Mesenchymal stem cell (in vitro differentiated cells and primary cell): ENCODE data around the gene PRCD.
"Not testable (repeated sequence)": the region's sequence is repeated elsewhere in the genome, so short reads cannot be mapped to it uniquely, and the experiment has no call there.

Experiments
- DNase-seq: peaks from one replicate; pipeline ENCODE4 v3.0.0-alpha.2; 2013
- H2AFZ ChIP-seq: one replicate; pipeline ENCODE4 v1.6.1; 2013; ENCODE audit warnings: low read depth, mild to moderate bottlenecking, control low read depth, inconsistent platforms, low read length, moderate library complexity
- H2AK5ac ChIP-seq: 2 replicates; pipeline ENCODE4 v1.6.1; 2013; ENCODE audit warnings: low read length, moderate library complexity, mild to moderate bottlenecking, inconsistent platforms; ENCODE audit not compliant: severe bottlenecking
- H2BK120ac ChIP-seq: one replicate; pipeline ENCODE4 v1.6.1; 2013; ENCODE audit warnings: low read depth, mild to moderate bottlenecking, inconsistent platforms, low read length, moderate library complexity
- H2BK12ac ChIP-seq, 2 experiments: one replicate each; pipeline ENCODE4 v1.6.1; 2013; ENCODE audit warnings: inconsistent platforms in 2 of 2, low read length in 2 of 2, mild to moderate bottlenecking in 2 of 2, moderate library complexity in 2 of 2, control low read depth in 1 of 2
- H2BK15ac ChIP-seq: one replicate; pipeline ENCODE4 v1.6.1; 2013; ENCODE audit warnings: mild to moderate bottlenecking, low read depth, inconsistent platforms; ENCODE audit not compliant: poor library complexity, severe bottlenecking
- H2BK5ac ChIP-seq: 2 replicates; pipeline ENCODE4 v1.6.1; 2013; ENCODE audit warnings: low read depth, mild to moderate bottlenecking, low read length, control low read depth, inconsistent platforms; ENCODE audit not compliant: poor library complexity, severe bottlenecking
- H3K14ac ChIP-seq, 2 experiments: one replicate each; pipeline ENCODE4 v1.6.1; 2013; ENCODE audit warnings: inconsistent platforms in 2 of 2, low read length in 2 of 2, control low read depth in 1 of 2, mild to moderate bottlenecking in 1 of 2, moderate library complexity in 1 of 2
- H3K18ac ChIP-seq, 2 experiments: one replicate each; pipeline ENCODE4 v1.6.1; 2013; ENCODE audit warnings: inconsistent platforms in 2 of 2, low read length in 2 of 2, control low read depth in 1 of 2, low read depth in 1 of 2, mild to moderate bottlenecking in 1 of 2
- H3K23ac ChIP-seq, 2 experiments: one replicate each; pipeline ENCODE4 v1.6.1; 2013; ENCODE audit warnings: inconsistent platforms in 2 of 2, low read length in 2 of 2, mild to moderate bottlenecking in 2 of 2, moderate library complexity in 2 of 2, control low read depth in 1 of 2
- H3K27ac ChIP-seq: 2 replicates; pipeline ENCODE4 v1.5.1; 2013; ENCODE audit warnings: mild to moderate bottlenecking, moderate library complexity, low read length, control low read depth, inconsistent platforms; ENCODE audit not compliant: poor library complexity, severe bottlenecking
- H3K27me3 ChIP-seq, 2 experiments: 2 replicates each; pipeline versions ENCODE4 v1.6.1 to v1.7.0; 2013; ENCODE audit warnings: low read length in 2 of 2, mild to moderate bottlenecking in 2 of 2, moderate library complexity in 2 of 2, control low read depth in 1 of 2, inconsistent platforms in 1 of 2; ENCODE audit not compliant: control insufficient read depth in 1 of 2, insufficient read depth in 1 of 2
- H3K36me3 ChIP-seq, 2 experiments: 2 replicates each; pipeline versions ENCODE4 v1.6.1 to v1.7.0; 2013; ENCODE audit warnings: low read length in 2 of 2, control low read depth in 1 of 2, inconsistent platforms in 1 of 2, low read depth in 1 of 2, mild to moderate bottlenecking in 1 of 2; ENCODE audit not compliant: insufficient read depth in 2 of 2, control insufficient read depth in 1 of 2
- H3K4ac ChIP-seq, 2 experiments: one replicate each; pipeline ENCODE4 v1.6.1; 2013; ENCODE audit warnings: inconsistent platforms in 2 of 2, low read length in 2 of 2, mild to moderate bottlenecking in 2 of 2, moderate library complexity in 2 of 2, control low read depth in 1 of 2, low read depth in 1 of 2
- H3K4me1 ChIP-seq: 2 replicates; pipeline ENCODE4 v1.6.1; 2013; ENCODE audit warnings: low read depth, low read length, control low read depth; ENCODE audit not compliant: control insufficient read depth, insufficient read depth
- H3K4me2 ChIP-seq: 2 replicates; pipeline ENCODE4 v1.6.1; 2013; ENCODE audit warnings: low read length, mild to moderate bottlenecking, inconsistent platforms; ENCODE audit not compliant: poor library complexity, severe bottlenecking
- H3K4me3 ChIP-seq, 2 experiments: 2 replicates each; pipeline versions ENCODE4 v1.5.1 to v1.7.0; 2013; ENCODE audit warnings: low read length in 2 of 2, mild to moderate bottlenecking in 2 of 2, control low read depth in 1 of 2, low read depth in 1 of 2; ENCODE audit not compliant: insufficient read depth in 1 of 2
- H3K79me1 ChIP-seq: replicated peaks from 2 replicates; pipeline ENCODE4 v1.6.1; 2013; ENCODE audit warnings: mild to moderate bottlenecking, control low read depth, low read length, inconsistent platforms; ENCODE audit not compliant: poor library complexity, severe bottlenecking
- H3K9ac ChIP-seq: 2 replicates; pipeline ENCODE4 v1.7.0; 2013; ENCODE audit warnings: mild to moderate bottlenecking, low read length, moderate library complexity
- H3K9me3 ChIP-seq: 2 replicates; pipeline ENCODE4 v1.7.0; 2013; ENCODE audit warnings: mild to moderate bottlenecking, low read length; ENCODE audit not compliant: control insufficient read depth
- H4K8ac ChIP-seq: one replicate; pipeline ENCODE4 v1.6.1; 2013; ENCODE audit warnings: inconsistent platforms, mild to moderate bottlenecking, low read length, moderate library complexity
- H4K91ac ChIP-seq: one replicate; pipeline ENCODE4 v1.6.1; 2013; ENCODE audit warnings: mild to moderate bottlenecking, low read length, inconsistent platforms
- WGBS: methylation state at CpG from one replicate; pipeline ENCODE4 v1.1.7; 2013; ENCODE audit warnings: mixed read lengths; 5-methylcytosine and 5-hydroxymethylcytosine counted together

PRCD gene

DNA sequence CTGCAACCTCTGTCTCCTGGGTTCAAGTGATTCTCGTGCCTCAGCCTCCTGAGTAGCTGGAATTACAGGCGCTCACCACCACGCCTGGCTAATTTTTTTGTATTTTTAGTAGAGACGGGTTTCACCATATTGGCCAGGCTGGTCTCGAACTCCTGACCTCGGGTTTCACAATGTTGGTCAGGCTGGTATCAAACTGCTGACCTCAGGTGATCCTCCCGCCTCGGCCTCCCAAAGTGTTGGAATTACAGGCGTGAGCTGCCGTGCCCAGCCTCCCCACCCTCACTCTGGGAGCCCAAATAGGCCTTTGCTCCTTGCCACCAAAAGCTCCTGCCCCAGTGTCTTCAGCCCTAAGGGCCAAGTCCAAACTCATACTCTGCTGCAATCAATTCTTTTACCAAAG lies 18.2 kb upstream of the PRCD start:
- Histone ChIP-seq H3K18ac (peak overlapping the region in 1 of 2 experiments; percentile 21), H3K4me1 (peaks cover 24% of the 10 kb centered on the region), H2BK15ac (peak overlapping the region; percentile 67), H2BK12ac (peak overlapping the region in 1 of 2 experiments; percentile 66), H3K4ac (peak overlapping the region in 1 of 2 experiments; percentile 47)
- not testable (repeated sequence) for H3K79me1 ChIP-seq, H3K9me3 ChIP-seq, H4K8ac ChIP-seq, H2BK5ac ChIP-seq, H3K4me2 ChIP-seq, H3K14ac ChIP-seq, H3K36me3 ChIP-seq, H2AFZ ChIP-seq, H3K27me3 ChIP-seq, H2BK120ac ChIP-seq, H4K91ac ChIP-seq, H3K27ac ChIP-seq, H2AK5ac ChIP-seq, H3K9ac ChIP-seq, DNase-seq, H3K4me3 ChIP-seq, H3K23ac ChIP-seq
- 94% methylated on average over 10 of the region's 10 CpGs for WGBS

- no peak overlapping the region for H2AFZ ChIP-seq
- peak overlapping the region; percentile 93 for H2BK15ac ChIP-seq
- peak overlapping the region; percentile 45 for H4K8ac ChIP-seq
- DNase-seq = peak; percentile 59
- H3K4me3 ChIP-seq = no peak overlapping the region
- 25% methylated on average over 30 of the region's 35 CpGs for WGBS
- peak overlapping the region; percentile 70 for H3K4me2 ChIP-seq
- peak overlapping the region; percentile 90 for H4K91ac ChIP-seq
- peak overlapping the region; percentile 9 for H2AK5ac ChIP-seq
- H2BK120ac ChIP-seq = peak overlapping the region; percentile 91
- no peaks in the 10 kb centered on the region for H3K79me1 ChIP-seq
- H3K4ac ChIP-seq = peak overlapping the region; percentile 40 to 96
- H3K36me3 ChIP-seq = no peaks in the 10 kb centered on the region
- H3K18ac ChIP-seq = peak overlapping the region; percentile 64 to 72
- peak overlapping the region; percentile 33 for H2BK5ac ChIP-seq
- no peak overlapping the region for H3K27ac ChIP-seq
- H3K4me1 ChIP-seq = peaks cover 31% of the 10 kb centered on the region
- no peak overlapping the region for H3K9ac ChIP-seq
- H3K27me3 ChIP-seq = peaks cover 0 to 5% of the 10 kb centered on the region in 2 experiments
- no peaks in the 10 kb centered on the region for H3K9me3 ChIP-seq
- H2BK12ac ChIP-seq = peak overlapping the region; percentile 95 to 96
- H3K14ac ChIP-seq = no peak overlapping the region
- no peak overlapping the region for H3K23ac ChIP-seq
These were observed 16.5 kb upstream of the PRCD start for GRCh38 chr17:76523084-76524037.

DNA sequence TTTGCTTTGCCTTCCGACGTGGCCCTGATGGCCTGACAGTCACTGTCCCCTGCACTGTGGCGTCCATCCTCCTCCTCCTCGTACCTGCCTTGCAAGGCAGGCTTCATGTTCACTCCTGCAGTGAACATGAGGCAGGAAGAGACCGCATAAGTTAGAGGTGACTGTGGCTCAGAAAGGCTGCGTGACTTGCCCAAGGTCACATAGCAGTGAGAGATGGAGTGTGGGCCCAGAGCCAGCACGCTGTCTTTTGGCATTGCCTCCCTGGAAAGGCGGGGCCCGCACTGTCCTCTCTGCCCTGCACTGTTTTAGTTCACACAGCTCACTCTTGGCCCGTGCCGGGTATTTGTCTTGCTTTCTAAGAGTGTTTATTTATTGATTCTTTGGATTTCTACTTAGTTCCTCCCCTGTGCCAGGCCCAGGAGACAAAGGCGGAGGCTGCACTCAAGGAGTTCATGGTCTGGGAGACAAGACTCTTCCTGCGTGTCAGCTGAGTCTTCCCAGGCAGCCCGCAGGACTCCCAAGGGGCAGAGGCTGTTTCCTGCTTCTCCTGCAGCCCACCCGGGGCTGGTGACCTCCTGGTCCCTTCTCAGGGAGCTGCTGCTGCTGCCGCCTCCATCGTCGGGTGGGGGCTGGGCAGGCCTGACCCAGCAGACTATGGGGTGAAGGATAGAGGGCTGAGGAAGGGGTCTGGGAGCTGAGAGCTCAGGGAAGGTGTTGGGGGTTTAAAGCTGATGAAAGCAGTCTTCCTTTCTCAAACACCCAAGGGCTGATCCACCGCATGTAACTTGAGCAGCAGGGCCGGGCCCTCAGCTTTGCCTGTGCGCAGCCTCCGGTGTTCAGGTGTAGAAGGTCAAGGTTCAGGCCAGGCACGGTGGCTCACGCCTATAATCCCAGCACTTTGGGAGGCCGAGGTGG lies 15.0 kb upstream of the PRCD start:
- Histone ChIP-seq H3K4me3 (no peak overlapping the region), H3K9me3 (no peaks in the 10 kb centered on the region), H2BK12ac (peak overlapping the region; percentile 98 to 100), H2BK5ac (no peak overlapping the region), H3K18ac (peak overlapping the region; percentile 98 to 99), H3K27ac (no peak overlapping the region), H3K14ac (peak overlapping the region in 1 of 2 experiments; percentile 97), H2AK5ac (peak overlapping the region; percentile 41), H2AFZ (no peak overlapping the region), H4K91ac (peak overlapping the region; percentile 99), H3K79me1 (no peaks in the 10 kb centered on the region), H2BK120ac (peak overlapping the region; percentile 89), H3K27me3 (no peaks in the 10 kb centered on the region), H3K36me3 (no peaks in the 10 kb centered on the region), H3K9ac (peak overlapping the region; percentile 44), H3K4me2 (no peak overlapping the region), H3K23ac (peak overlapping the region in 1 of 2 experiments; percentile 66), H4K8ac (peak overlapping the region; percentile 99), H3K4ac (peak overlapping the region; percentile 96 to 99), H2BK15ac (peak overlapping the region; percentile 94), H3K4me1 (peaks cover 44% of the 10 kb centered on the region)
- 28% methylated on average over 25 of the region's 25 CpGs for WGBS
- peak; percentile 92 for DNase-seq
